ENCODE results near the gene ZNF525. TPM values are rescaled to one million over a fixed set of nuclear protein-coding genes. Genes with fewer than 3 reads are reported as not detected.

The ZNF525 gene
- total and polyA plus RNA-seq, 9 of the 15 experiments (the other 6 are each of a cell fraction or from before 2014, with no cell fraction given): 1.5 to 12.0 (median 6.7) TPM

DNA sequence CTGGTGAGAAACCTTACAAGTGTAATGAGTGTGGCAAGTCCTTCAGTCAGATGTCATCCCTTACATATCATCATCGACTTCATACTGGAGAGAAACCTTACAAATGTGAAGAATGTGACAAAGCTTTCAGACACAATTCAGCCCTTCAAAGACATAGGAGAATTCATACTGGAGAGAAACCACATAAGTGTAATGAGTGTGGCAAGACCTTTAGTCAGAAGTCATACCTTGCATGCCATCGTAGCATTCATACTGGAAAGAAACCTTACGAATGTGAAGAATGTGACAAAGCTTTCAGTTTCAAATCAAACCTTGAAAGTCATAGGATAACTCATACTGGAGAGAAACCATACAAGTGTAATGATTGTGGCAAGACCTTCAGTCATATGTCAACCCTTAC is 15.9 kb downstream of the ZNF525 start:
- H3K4me1 ChIP-seq (replicated peaks in 1 of 2; ENCODE audit: control insufficient read depth in 2 of 2, insufficient read depth in 2 of 2, low read length in 2 of 2): no peaks in the 10 kb centered on the region
- no peak overlapping the region for H3K27ac ChIP-seq (ENCODE audit: extremely low read depth, low read depth, low read length)
- ATAC-seq: no peak
- WGBS (ENCODE audit: insufficient coverage, low coverage, missing lambda C conversion rate): 52% methylated on average over 3 of the region's 3 CpGs
- TF ChIP-seq, protein P1, sequence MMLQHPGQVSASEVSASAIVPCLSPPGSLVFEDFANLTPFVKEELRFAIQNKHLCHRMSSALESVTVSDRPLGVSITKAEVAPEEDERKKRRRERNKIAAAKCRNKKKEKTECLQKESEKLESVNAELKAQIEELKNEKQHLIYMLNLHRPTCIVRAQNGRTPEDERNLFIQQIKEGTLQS (IDR thresholded peaks at IDR 0.05): no peak
- TF ChIP-seq, protein P1 (CRISPR knock-in tag; conservative IDR thresholded peaks at IDR 0.05): no peak
- TF ChIP-seq ZNF197 (CRISPR knock-in tag; IDR thresholded peaks at IDR 0.05; ENCODE audit: low read depth) (no peak), ZNF282 (CRISPR knock-in tag; IDR thresholded peaks at IDR 0.05) (no peak), CREM (IDR thresholded peaks at IDR 0.05; ENCODE audit: low read depth) (no peak), GABPB2 (CRISPR knock-in tag; conservative IDR thresholded peaks at IDR 0.05) (no peak), CHD2 (IDR thresholded peaks at IDR 0.05; ENCODE audit: low read depth, low read length) (no peak), TCF3 (CRISPR knock-in tag; IDR thresholded peaks at IDR 0.05) (no peak)
- TF ChIP-seq, protein P2, sequence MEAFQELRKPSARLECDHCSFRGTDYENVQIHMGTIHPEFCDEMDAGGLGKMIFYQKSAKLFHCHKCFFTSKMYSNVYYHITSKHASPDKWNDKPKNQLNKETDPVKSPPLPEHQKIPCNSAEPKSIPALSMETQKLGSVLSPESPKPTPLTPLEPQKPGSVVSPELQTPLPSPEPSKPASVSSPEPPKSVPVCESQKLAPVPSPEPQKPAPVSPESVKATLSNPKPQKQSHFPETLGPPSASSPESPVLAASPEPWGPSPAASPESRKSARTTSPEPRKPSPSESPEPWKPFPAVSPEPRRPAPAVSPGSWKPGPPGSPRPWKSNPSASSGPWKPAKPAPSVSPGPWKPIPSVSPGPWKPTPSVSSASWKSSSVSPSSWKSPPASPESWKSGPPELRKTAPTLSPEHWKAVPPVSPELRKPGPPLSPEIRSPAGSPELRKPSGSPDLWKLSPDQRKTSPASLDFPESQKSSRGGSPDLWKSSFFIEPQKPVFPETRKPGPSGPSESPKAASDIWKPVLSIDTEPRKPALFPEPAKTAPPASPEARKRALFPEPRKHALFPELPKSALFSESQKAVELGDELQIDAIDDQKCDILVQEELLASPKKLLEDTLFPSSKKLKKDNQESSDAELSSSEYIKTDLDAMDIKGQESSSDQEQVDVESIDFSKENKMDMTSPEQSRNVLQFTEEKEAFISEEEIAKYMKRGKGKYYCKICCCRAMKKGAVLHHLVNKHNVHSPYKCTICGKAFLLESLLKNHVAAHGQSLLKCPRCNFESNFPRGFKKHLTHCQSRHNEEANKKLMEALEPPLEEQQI (IDR thresholded peaks at IDR 0.05): no peak
- TF ChIP-seq, protein P3, sequence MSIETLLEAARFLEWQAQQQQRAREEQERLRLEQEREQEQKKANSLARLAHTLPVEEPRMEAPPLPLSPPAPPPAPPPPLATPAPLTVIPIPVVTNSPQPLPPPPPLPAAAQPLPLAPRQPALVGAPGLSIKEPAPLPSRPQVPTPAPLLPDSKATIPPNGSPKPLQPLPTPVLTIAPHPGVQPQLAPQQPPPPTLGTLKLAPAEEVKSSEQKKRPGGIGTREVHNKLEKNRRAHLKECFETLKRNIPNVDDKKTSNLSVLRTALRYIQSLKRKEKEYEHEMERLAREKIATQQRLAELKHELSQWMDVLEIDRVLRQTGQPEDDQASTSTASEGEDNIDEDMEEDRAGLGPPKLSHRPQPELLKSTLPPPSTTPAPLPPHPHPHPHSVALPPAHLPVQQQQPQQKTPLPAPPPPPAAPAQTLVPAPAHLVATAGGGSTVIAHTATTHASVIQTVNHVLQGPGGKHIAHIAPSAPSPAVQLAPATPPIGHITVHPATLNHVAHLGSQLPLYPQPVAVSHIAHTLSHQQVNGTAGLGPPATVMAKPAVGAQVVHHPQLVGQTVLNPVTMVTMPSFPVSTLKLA (conservative IDR thresholded peaks at IDR 0.05): no peak
- FAIRE-seq: no peak
- no peaks in the 10 kb centered on the region for H3K79me2 ChIP-seq (ENCODE audit: control insufficient read depth, insufficient read depth, low read length)
- H3K27me3 ChIP-seq (ENCODE audit: control insufficient read depth in 2 of 2, insufficient read depth in 2 of 2, low read length in 2 of 2): no peaks in the 10 kb centered on the region
- H3K36me3 ChIP-seq (ENCODE audit: control insufficient read depth, insufficient read depth, low read length): peaks cover 5% of the 10 kb centered on the region; the same call in 1 of the 3 replicates
- DNase-seq (ENCODE audit: extremely low read depth in 1 of 4, low spot score in 3 of 4): no peak
- CTCF ChIA-PET (ENCODE audit: low intra/inter-chr PET ratio): no interaction called here
- H3K9me3 ChIP-seq (replicated peaks; ENCODE audit: control insufficient read depth, insufficient read depth, low read depth, low read length): peaks cover 10% of the 10 kb centered on the region
- intact Hi-C loops (cut with micrococcal nuclease) (no loop called here), in situ Hi-C loops (cut with MboI) (no loop called here)
- no peak overlapping the region for H3K4me3 ChIP-seq
- POLR2A ChIA-PET: no interaction called here
- H3K9ac ChIP-seq (ENCODE audit: insufficient read depth in 1 of 2, low read depth in 2 of 2, low read length in 2 of 2): no peak overlapping the region
- no TSS peak for BruUV-seq (replicated peaks)
- H2AFZ ChIP-seq (ENCODE audit: low read depth, low read length): no peak overlapping the region
- H3K4me2 ChIP-seq (ENCODE audit: insufficient read depth, low read length): no peak overlapping the region
- no peaks in the 10 kb centered on the region for H3K9me1 ChIP-seq (ENCODE audit: control insufficient read depth, insufficient read depth, low read length)
- H4K20me1 ChIP-seq (replicated peaks; ENCODE audit: control insufficient read depth, insufficient read depth, low read length): no peaks in the 10 kb centered on the region

All from K562 (cell line).